SK-N-SH (cell line): ENCODE measurements around the gene MNS1. TPM values are rescaled to one million over a fixed set of nuclear protein-coding genes. Genes with fewer than 3 reads are reported as not detected.

Experiments
- CTCF ChIA-PET: fragments of 300-600, 350-600 bp; formaldehyde crosslinking; extraction: SDS; loops from one replicate; lab custom pipeline; 2021; lab: Yijun Ruan, JAX
- POLR2A ChIA-PET: fragments of 350-600 bp; sonication (Branson Sonifier 250); formaldehyde crosslinking; extraction: SDS; loops from one replicate; lab custom pipeline; 2020; ENCODE audit warnings: antibody characterized with exemption, inconsistent platforms; lab: Yijun Ruan, JAX
- DNase-seq: peaks from one replicate; pipeline ENCODE4 v3.0.0; 2012
- H2AFZ ChIP-seq: fragments of 200-600 bp; sonication (generic); 2 replicates; pipeline ENCODE4 v1.8.1; 2016; ENCODE audit warnings: antibody characterized with exemption, mild to moderate bottlenecking, low read depth
- H3F3A ChIP-seq: fragments of 200-600 bp; sonication (generic); replicated peaks from 2 replicates; pipeline ENCODE3; 2016; ENCODE audit warnings: antibody characterized with exemption, mild to moderate bottlenecking; ENCODE audit not compliant: insufficient read depth
- H3K27ac ChIP-seq, 2 experiments: fragments of 200-500 bp in 1 of 2; fragments of 200-600 bp in 1 of 2; sonication (Bioruptor generic) in 1 of 2; sonication (generic), shearing (Covaris generic) in 1 of 2; 2 replicates each; pipeline versions ENCODE4 v1.5.1 to v1.6.1; 2014 to 2016; ENCODE audit warnings: low read depth in 2 of 2, inconsistent platforms in 1 of 2, low read length in 1 of 2, mild to moderate bottlenecking in 1 of 2, mixed read lengths in 1 of 2
- H3K27me3 ChIP-seq: fragments of 200-600 bp; sonication (generic), shearing (Covaris generic); 2 replicates; pipeline ENCODE4 v1.6.1; 2016; ENCODE audit warnings: mixed run types; ENCODE audit not compliant: insufficient read depth
- H3K36me3 ChIP-seq, 2 experiments: fragments of 200-500 bp in 1 of 2; fragments of 200-600 bp in 1 of 2; sonication (Bioruptor generic) in 1 of 2; sonication (generic) in 1 of 2; replicated peaks in 1 of 2; 2 replicates each; pipeline versions ENCODE3 to v1.5.1; 2014 to 2016; ENCODE audit warnings: low read length in 1 of 2, mild to moderate bottlenecking in 1 of 2; ENCODE audit not compliant: insufficient read depth in 2 of 2, control insufficient read depth in 1 of 2
- H3K4me1 ChIP-seq, 2 experiments: fragments of 200-500 bp in 1 of 2; fragments of 200-600 bp in 1 of 2; sonication (Bioruptor generic) in 1 of 2; sonication (generic), shearing (Covaris generic) in 1 of 2; 2 replicates each; pipeline versions ENCODE4 v1.5.1 to v1.6.1; 2014 to 2016; ENCODE audit warnings: low read depth in 1 of 2, low read length in 1 of 2, mixed run types in 1 of 2; ENCODE audit not compliant: insufficient read depth in 2 of 2, control insufficient read depth in 1 of 2
- H3K4me2 ChIP-seq: fragments of 200-600 bp; sonication (generic), shearing (Covaris generic); 2 replicates; pipeline ENCODE4 v1.6.1; 2017; ENCODE audit warnings: mixed run types
- H3K4me3 ChIP-seq, 2 experiments: fragments of 200-500 bp in 1 of 2; fragments of 200-600 bp in 1 of 2; sonication (Bioruptor generic) in 1 of 2; sonication (generic), shearing (Covaris generic) in 1 of 2; 2 replicates each; pipeline versions ENCODE4 v1.5.1 to v1.8.1; 2014 to 2016; ENCODE audit warnings: low read depth in 2 of 2, inconsistent platforms in 1 of 2, low read length in 1 of 2, mild to moderate bottlenecking in 1 of 2, mixed read lengths in 1 of 2, moderate library complexity in 1 of 2
- H3K79me2 ChIP-seq: fragments of 200-600 bp; sonication (generic); 2 replicates; pipeline ENCODE4 v1.8.1; 2017; ENCODE audit warnings: mild to moderate bottlenecking; ENCODE audit not compliant: insufficient read depth
- H3K9ac ChIP-seq: fragments of 200-600 bp; sonication (generic); 2 replicates; pipeline ENCODE4 v1.6.1; 2017; ENCODE audit warnings: mixed run types
- H3K9me2 ChIP-seq: fragments of 200-600 bp; sonication (generic); 2 replicates; pipeline ENCODE4 v1.6.1; 2017; ENCODE audit warnings: mixed run types
- H3K9me3 ChIP-seq: fragments of 200-600 bp; sonication (generic); 2 replicates; pipeline ENCODE4 v1.6.1; 2017; ENCODE audit warnings: mixed run types, mild to moderate bottlenecking, moderate library complexity
- H4K20me1 ChIP-seq: fragments of 200-600 bp; sonication (generic); 2 replicates; pipeline ENCODE4 v1.6.1; 2017; ENCODE audit warnings: mild to moderate bottlenecking, mixed run types; ENCODE audit not compliant: insufficient read depth
- CTCF ChIP-seq: fragments of 200-600 bp; sonication (generic); IDR thresholded peaks from 2 replicates; pipeline ENCODE4 v1.6.1; 2017; ENCODE audit warnings: antibody characterized with exemption, mild to moderate bottlenecking, moderate library complexity
- ELF1 ChIP-seq: IDR thresholded peaks from 2 replicates; pipeline ENCODE4 v1.4.0; 2012
- FOXM1 ChIP-seq: IDR thresholded peaks from 2 replicates; pipeline ENCODE4 v1.4.0; 2012; ENCODE audit warnings: low read depth, mild to moderate bottlenecking
- GATA2 ChIP-seq: sonication (generic); formaldehyde crosslinking; IDR thresholded peaks from 2 replicates; pipeline ENCODE4 v1.5.0; 2020; ENCODE audit warnings: mild to moderate bottlenecking, missing genetic modification reagents
- JUND ChIP-seq: IDR thresholded peaks from 2 replicates; pipeline ENCODE4 v1.4.0; 2012
- MAX ChIP-seq: IDR thresholded peaks from 2 replicates; pipeline ENCODE4 v1.4.0; 2012; ENCODE audit warnings: low read depth
- NFIC ChIP-seq: IDR thresholded peaks from 2 replicates; pipeline ENCODE4 v1.4.0; 2012; ENCODE audit warnings: borderline replicate concordance
- NRF1 ChIP-seq: IDR thresholded peaks from 2 replicates; pipeline ENCODE4 v1.6.1; 2012; ENCODE audit warnings: low read depth, mild to moderate bottlenecking, low read length
- PBX3 ChIP-seq: IDR thresholded peaks from 2 replicates; pipeline ENCODE4; 2012
- POLR2AphosphoS5 ChIP-seq: IDR thresholded peaks from 2 replicates; pipeline ENCODE4 v1.6.1; 2012; ENCODE audit warnings: low read depth, low read length
- RAD21 ChIP-seq: IDR thresholded peaks from 2 replicates; pipeline ENCODE4 v1.6.1; 2012; ENCODE audit warnings: mild to moderate bottlenecking, low read length
- RCOR1 ChIP-seq: fragments of 150-350 bp; IDR thresholded peaks from 2 replicates; pipeline ENCODE4 v1.6.1; 2017; ENCODE audit warnings: antibody characterized with exemption, low read length
- REST ChIP-seq: IDR thresholded peaks from 2 replicates; pipeline ENCODE4 v1.6.1; 2012; ENCODE audit warnings: mild to moderate bottlenecking, low read depth, low read length, moderate library complexity
- SMC3 ChIP-seq: IDR thresholded peaks from 2 replicates; pipeline ENCODE4 v1.6.1; 2012; ENCODE audit warnings: low read depth, low read length, improper control_type of control experiment
- TAF1 ChIP-seq: IDR thresholded peaks from 2 replicates; pipeline ENCODE4 v1.6.1; 2012; ENCODE audit warnings: low read depth, mild to moderate bottlenecking, low read length, moderate library complexity, borderline replicate concordance
- TEAD4 ChIP-seq: IDR thresholded peaks from 2 replicates; pipeline ENCODE4 v1.4.0; 2012; ENCODE audit warnings: mild to moderate bottlenecking, borderline replicate concordance; ENCODE audit not compliant: insufficient read depth
- USF2 ChIP-seq: fragments of 150-350 bp; IDR thresholded peaks from 2 replicates; pipeline ENCODE4 v1.6.1; 2017; ENCODE audit warnings: antibody characterized with exemption, low read length, low read depth, borderline replicate concordance
- YY1 ChIP-seq: IDR thresholded peaks from 2 replicates; pipeline ENCODE4 v1.4.0; 2012; ENCODE audit warnings: low read depth, mild to moderate bottlenecking
- WGBS: methylation state at CpG from one replicate; pipeline ENCODE4 v1.1.6; 2017; ENCODE audit warnings: low lambda C conversion rate; 5-methylcytosine and 5-hydroxymethylcytosine counted together
- polyA plus RNA-seq, 3 experiments: library from polyadenylated mRNA; depleted of rRNA; stranded (reverse); fragments of >200 nt; gene quantifications; 2 replicates each; pipeline ENCODE4 v1.2.3, GENCODE V29; 2012

MNS1 gene
- polyA plus RNA-seq, 1 of the 3 experiments (the other 2 are of a cell fraction): 0.90 TPM

- H3K4me3 ChIP-seq: no peak overlapping the region; a peak in 1 of 4 replicates
- H3K4me2 ChIP-seq: no peak overlapping the region
- CTCF ChIA-PET: interaction anchor here (0.6 to 5.4 kb wide), 33 partner anchors 11 to 573 kb away, joined by 3 to 77 read pairs (median 3); partner anchors contain the start of genes MNS1 and NEDD4
- no peak overlapping the region for H3K9ac ChIP-seq
- no peaks in the 10 kb centered on the region; the same call in 1 of the 2 replicates for H3K79me2 ChIP-seq
- no peaks in the 10 kb centered on the region for H3K9me2 ChIP-seq
- 0% methylated on average over 2 of the region's 2 CpGs for WGBS
- peak; percentile 21 for DNase-seq
- TF ChIP-seq GATA2 (CRISPR knock-in tag): no peak
- no peak for TF ChIP-seq MAX
- peak; percentile 47 for TF ChIP-seq SMC3
- peak; percentile 70 for TF ChIP-seq CTCF
- no peak for TF ChIP-seq USF2
- TF ChIP-seq RAD21: peak; percentile 84
- TF ChIP-seq POLR2AphosphoS5: no peak
- no peak for TF ChIP-seq FOXM1
- TF ChIP-seq NRF1: no peak
- TF ChIP-seq REST: no peak
- TF ChIP-seq RCOR1: no peak
- TF ChIP-seq NFIC: no peak
- TF ChIP-seq TEAD4: no peak
- TF ChIP-seq YY1: no peak
- no peak for TF ChIP-seq JUND
- TF ChIP-seq PBX3: no peak
- TF ChIP-seq ELF1: no peak
- TF ChIP-seq TAF1: no peak
- no peak overlapping the region; the same call in 1 of the 2 replicates for H2AFZ ChIP-seq
- peaks cover 13 to 15% of the 10 kb centered on the region in 2 experiments for H3K36me3 ChIP-seq
- H3F3A ChIP-seq: peaks cover 9% of the 10 kb centered on the region
- H3K27me3 ChIP-seq: no peaks in the 10 kb centered on the region
- no peaks in the 10 kb centered on the region for H3K4me1 ChIP-seq
- no peak overlapping the region for H3K27ac ChIP-seq
- POLR2A ChIA-PET: no interaction called here
- H3K9me3 ChIP-seq: no peaks in the 10 kb centered on the region
- no peaks in the 10 kb centered on the region for H4K20me1 ChIP-seq
These were observed 36.0 kb downstream of the MNS1 start for GRCh38 chr15:56428821-56429458.
